HuH-7.5 (cell line): ENCODE results near the gene TMEM240.
"Not testable (repeated sequence)": the region's sequence is repeated elsewhere in the genome, so short reads cannot be mapped to it uniquely, and the experiment has no call there.

ENCODE experiments used
- DNase-seq: peaks from one replicate; pipeline ENCODE4 v3.0.0; 2011; ENCODE audit warnings: low spot score

The TMEM240 gene

DNA sequence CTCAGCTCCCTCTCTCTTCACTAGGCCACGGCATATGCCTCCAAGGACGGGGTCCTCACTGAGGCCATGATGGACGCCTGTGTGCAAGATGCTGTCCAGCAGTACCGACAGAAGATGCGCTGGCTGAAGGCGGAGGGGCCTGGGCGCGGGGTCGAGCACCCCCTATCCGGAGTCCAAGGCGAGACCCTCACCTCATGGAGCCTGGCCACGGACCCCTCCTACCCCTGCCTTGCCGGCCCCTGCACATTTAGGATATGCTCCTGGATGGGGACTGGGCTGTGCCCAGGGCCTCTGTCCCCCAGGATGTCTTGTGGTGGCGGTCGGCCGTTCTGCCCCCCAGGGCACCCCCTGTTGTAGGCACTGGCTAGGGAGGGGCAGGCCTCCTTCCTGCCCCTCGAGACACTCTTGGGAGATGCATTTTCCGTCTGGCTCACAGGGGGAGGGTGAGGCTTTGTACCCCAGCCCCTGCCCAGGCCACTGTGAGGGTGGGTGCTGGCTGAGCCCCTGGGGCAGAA is 44.9 kb downstream of the TMEM240 start:
- DNase-seq = not testable (repeated sequence)

DNA sequence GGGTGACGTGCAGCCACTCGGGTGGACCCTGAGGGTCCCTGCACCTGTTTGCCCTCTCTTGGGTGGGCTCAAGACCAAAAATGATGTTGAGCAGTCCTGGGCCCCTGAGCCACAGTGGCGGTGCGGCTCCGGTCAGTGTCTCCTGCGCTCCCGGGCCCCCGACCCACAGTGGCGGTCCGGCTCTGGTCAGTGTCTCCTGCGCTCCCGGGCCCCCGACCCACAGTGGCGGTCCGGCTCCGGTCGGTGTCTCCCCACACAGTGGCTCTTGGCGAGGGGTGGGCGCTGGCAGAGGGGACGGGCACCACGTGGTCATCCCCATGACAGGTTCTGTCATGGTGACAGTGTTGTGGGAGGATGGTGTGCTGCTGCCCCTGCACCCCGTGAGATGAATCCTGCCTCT is 46.1 kb downstream of the TMEM240 start:
- not testable (repeated sequence) for DNase-seq

DNA sequence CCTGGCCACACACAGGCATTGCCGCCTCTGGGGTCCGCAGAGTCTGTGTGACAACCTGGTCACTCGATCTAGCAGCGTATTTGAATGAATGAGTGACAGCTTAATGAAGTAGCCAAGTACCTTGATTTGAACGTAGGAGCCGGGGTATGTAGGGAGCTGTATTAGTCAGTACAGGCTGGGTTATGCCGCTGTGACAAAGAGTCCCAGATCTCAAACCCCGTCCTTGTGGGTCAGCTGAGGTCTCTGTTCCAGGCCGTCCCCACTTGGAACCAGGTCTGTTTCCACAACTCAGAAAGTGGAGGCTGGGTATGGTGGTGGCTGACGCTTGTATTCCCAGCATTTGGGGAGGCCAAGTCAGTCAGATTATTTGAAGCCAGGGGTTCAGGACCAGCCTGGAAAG is 48.8 kb downstream of the TMEM240 start:
- no peak for DNase-seq

DNA sequence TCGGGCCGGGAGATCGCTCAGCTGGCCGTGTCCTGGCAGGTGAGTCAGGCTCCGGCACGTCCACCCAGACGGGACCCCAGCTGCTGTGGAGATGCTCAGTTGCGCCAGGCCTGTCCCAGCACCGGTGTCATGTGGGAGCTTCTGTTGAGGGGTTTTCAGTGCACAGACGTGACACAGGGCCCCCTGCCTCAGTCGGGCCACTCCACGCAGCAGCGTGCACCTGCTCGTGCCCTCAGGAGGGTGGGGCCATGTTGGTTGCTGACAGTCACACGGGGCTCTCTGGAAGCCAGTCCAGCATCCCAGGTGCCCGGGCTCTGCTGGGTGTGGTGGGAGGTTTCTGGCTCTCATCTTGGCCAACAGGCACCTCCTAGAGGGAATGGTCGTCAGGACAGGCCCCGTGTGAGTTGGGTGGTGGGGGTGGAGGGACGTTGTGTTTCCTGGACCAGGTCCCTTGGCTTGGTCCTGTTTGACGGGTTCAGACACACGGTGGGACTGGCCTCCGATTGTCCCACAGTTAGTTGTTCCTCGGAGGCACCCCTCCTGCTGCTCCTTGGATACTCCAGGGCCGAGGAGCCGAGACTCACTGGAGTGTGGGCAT is 49.7 kb downstream of the TMEM240 start:
- no peak for DNase-seq

DNA sequence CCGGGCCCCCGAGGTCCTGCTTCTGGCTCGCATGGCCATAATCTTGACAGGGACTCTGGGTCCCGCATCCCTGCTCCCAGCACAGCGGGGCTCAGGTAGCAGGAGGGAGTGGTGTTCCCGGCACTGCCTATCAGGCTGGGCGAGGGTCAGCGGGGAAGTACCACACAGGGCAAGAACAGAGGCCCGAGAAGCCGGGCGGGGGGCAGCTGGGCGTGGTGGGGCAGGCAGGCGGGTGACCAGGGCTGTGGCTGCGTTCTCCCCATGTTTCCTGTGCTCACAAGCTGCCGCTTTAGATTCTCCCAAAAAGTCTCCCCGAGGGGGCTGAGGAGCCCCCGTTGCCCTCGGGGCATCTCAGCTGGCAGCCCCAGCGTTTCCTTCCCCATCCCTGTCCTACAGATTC is 50.6 kb downstream of the TMEM240 start:
- no peak for DNase-seq

DNA sequence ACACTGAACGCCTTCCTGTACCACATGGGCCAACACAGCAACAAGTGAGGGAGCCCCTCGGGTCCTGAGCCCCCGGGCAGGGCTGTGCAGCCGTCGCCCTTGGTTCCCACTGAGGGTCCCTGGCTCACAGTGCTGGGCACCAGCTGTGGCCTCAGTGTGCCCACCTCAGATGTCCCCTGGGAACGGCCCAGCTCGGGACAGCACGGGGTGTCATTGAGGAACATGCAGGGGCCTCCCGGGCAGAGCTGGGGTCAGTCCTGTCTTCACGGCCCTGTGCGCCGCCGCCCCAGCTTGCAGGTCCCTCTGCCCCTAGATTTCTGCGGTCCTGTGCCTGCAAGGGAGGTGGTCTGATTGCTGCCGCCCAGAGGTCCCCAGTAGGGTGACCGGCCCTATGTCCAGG is 51.2 kb downstream of the TMEM240 start:
- no peak for DNase-seq

DNA sequence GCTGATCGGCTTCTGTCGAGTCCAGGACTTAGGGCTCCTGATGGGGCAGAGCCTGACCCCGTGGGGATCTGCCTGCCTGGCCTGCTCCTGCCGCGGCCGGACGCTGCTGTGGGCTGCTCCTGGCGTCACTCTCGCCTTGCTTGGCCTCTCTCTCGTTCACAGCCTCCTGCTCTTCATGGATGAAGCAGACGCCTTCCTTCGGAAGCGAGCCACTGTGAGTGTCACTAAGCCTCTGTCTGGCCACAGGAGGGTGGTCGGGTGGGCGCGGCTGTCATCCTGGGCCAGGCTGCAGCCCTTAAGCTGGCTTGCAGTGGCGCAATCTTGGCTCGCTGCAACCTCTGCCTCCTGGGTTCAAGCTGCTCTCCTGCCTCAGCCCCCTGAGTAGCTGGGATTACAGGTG is 52.7 kb downstream of the TMEM240 start:
- no peak for DNase-seq

DNA sequence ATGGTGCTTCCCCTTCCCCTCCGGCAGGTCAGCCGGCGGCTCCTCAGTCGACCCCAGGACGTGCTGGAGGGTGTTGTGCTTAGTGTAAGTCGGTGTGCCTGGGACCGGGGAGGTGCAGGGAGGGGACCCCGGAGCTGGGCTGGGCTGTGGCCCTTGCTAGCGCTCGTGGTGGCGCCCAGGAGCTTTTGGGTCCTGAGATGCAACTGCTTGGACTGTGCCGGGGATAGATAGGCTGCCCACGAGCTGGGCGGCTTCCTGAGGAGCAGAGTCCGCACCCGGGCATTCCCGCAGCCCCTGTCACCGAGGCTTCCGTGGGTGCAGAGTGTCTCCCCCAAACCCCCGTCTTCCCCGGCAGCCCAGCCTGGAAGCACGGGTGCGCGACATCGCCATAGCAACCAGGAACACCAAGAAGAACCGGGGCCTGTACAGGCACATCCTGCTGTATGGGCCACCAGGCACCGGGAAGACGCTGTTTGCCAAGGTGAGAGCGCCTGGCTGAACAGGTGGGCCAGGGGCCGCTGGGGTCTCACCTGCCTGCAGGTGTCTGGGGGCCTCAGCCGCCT is 54.6 kb downstream of the TMEM240 start:
- DNase-seq = not testable (repeated sequence)

GRCh38 chr1:1484976-1485750 is 55.3 kb downstream of the TMEM240 start:
- DNase-seq = not testable (repeated sequence)
